GM12873 (cell line): ENCODE results near the gene KRT37.

ENCODE experiments used
- CTCF ChIP-seq: IDR thresholded peaks from 2 replicates; pipeline ENCODE4 v1.5.1; 2012; ENCODE audit warnings: low read depth, mild to moderate bottlenecking, moderate library complexity, low read length, control low read depth; ENCODE audit not compliant: insufficient read depth; ENCODE audit errors: missing control alignments

KRT37 gene

GRCh38 chr17:41406205-41406604 is 18.2 kb downstream of the KRT37 start:
- no peak for TF ChIP-seq CTCF

- no peak for TF ChIP-seq CTCF
These were observed 20.2 kb downstream of the KRT37 start for GRCh38 chr17:41404024-41404671.

- TF ChIP-seq CTCF, result no peak
These were observed 20.9 kb downstream of the KRT37 start for GRCh38 chr17:41403404-41404023.

- no peak for TF ChIP-seq CTCF
These were observed 22.2 kb downstream of the KRT37 start for GRCh38 chr17:41402161-41402560.

GRCh38 chr17:41396996-41397660 is 27.3 kb downstream of the KRT37 start, which contains the start of gene KRT31:
Gene KRT31 (minus strand): TSS chr17:41397608. CDS start chr17:41397539, 69 bp downstream.
- TF ChIP-seq CTCF, result no peak

- TF ChIP-seq CTCF, result no peak
These were observed 28.0 kb downstream of the KRT37 start for GRCh38 chr17:41396340-41396739.

- no peak for TF ChIP-seq CTCF
These were observed 28.8 kb downstream of the KRT37 start for GRCh38 chr17:41395611-41396010.
